A673 (cell line): ENCODE measurements around the gene DRC7.

Source experiments
- CTCF ChIP-seq: fragments of 300-800, 200-600 bp; sonication (generic); conservative IDR thresholded peaks from 2 replicates; pipeline ENCODE4 v1.5.1; 2017; ENCODE audit warnings: low read depth, mild to moderate bottlenecking, antibody characterized with exemption, low read length, moderate library complexity, mixed read lengths
- EZH2 ChIP-seq: fragments of 200-600 bp; sonication (generic); IDR thresholded peaks from 2 replicates; pipeline ENCODE4 v1.6.1; 2017; ENCODE audit warnings: borderline replicate concordance, low read depth, mild to moderate bottlenecking, mixed read lengths, antibody characterized with exemption, low read length; ENCODE audit not compliant: poor library complexity, severe bottlenecking

GRCh38 chr16:57736419-57737351, 42.1 kb downstream of the DRC7 start:
- TF ChIP-seq CTCF = peak; percentile 24; the same call in 1 of the 2 replicates
- TF ChIP-seq EZH2 = no peak
